ENCODE measurements around the gene ARFGEF2.

Gene ARFGEF2

DNA sequence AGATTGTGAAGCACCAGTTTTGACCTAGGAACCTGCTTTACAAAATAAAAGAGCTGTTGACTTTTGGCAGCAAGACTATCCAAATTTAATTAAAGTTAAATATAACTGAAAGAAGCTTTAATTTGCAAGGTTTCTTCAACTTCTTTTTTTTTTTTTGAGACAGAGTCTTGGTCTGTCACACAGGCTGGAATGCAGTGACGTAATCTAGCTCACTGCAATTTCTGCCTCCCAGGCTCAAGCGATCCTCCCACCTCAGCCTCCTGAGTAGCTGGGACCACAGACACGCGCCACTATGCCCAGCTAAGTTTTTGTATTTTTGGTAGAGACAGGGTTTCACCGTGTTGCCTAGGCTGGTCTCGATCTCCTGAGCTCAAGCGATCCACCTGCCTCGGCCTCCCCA, 110.9 kb downstream of the ARFGEF2 start:
- Histone ChIP-seq H3K4me1 (ENCODE audit: insufficient read depth, low read length, poor library complexity, severe bottlenecking) (no peaks in the 10 kb centered on the region), H3K79me2 (ENCODE audit: insufficient read depth, low read length) (no peaks in the 10 kb centered on the region), H3K9me3 (ENCODE audit: insufficient read depth, low read depth, low read length) (no peaks in the 10 kb centered on the region), H3K27me3 (ENCODE audit: insufficient read depth, low read length, poor library complexity, severe bottlenecking) (no peaks in the 10 kb centered on the region), H3K9ac (ENCODE audit: low read depth, low read length, poor library complexity, severe bottlenecking) (no peak overlapping the region), H2AFZ (ENCODE audit: low read length) (no peak overlapping the region), H3K9me2 (replicated peaks; ENCODE audit: low read depth, low read length) (no peaks in the 10 kb centered on the region), H3K4me3 (ENCODE audit: low read length, poor library complexity, severe bottlenecking) (no peak overlapping the region), H3K36me3 (ENCODE audit: insufficient read depth, low read length) (peaks cover 44% of the 10 kb centered on the region; the same call in 1 of the 2 replicates), H3K4me2 (ENCODE audit: low read depth, low read length, poor library complexity, severe bottlenecking) (no peak overlapping the region), H4K20me1 (ENCODE audit: insufficient read depth, low read length, poor library complexity, severe bottlenecking) (no peaks in the 10 kb centered on the region), H3F3A (ENCODE audit: low read depth) (no peaks in the 10 kb centered on the region)
- TF ChIP-seq, protein P1, sequence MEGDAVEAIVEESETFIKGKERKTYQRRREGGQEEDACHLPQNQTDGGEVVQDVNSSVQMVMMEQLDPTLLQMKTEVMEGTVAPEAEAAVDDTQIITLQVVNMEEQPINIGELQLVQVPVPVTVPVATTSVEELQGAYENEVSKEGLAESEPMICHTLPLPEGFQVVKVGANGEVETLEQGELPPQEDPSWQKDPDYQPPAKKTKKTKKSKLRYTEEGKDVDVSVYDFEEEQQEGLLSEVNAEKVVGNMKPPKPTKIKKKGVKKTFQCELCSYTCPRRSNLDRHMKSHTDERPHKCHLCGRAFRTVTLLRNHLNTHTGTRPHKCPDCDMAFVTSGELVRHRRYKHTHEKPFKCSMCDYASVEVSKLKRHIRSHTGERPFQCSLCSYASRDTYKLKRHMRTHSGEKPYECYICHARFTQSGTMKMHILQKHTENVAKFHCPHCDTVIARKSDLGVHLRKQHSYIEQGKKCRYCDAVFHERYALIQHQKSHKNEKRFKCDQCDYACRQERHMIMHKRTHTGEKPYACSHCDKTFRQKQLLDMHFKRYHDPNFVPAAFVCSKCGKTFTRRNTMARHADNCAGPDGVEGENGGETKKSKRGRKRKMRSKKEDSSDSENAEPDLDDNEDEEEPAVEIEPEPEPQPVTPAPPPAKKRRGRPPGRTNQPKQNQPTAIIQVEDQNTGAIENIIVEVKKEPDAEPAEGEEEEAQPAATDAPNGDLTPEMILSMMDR (conservative IDR thresholded peaks at IDR 0.05; ENCODE audit: low read length): no peak
- no peak for TF ChIP-seq EZH2phosphoT487 (IDR thresholded peaks at IDR 0.05; ENCODE audit: borderline replicate concordance)

DNA sequence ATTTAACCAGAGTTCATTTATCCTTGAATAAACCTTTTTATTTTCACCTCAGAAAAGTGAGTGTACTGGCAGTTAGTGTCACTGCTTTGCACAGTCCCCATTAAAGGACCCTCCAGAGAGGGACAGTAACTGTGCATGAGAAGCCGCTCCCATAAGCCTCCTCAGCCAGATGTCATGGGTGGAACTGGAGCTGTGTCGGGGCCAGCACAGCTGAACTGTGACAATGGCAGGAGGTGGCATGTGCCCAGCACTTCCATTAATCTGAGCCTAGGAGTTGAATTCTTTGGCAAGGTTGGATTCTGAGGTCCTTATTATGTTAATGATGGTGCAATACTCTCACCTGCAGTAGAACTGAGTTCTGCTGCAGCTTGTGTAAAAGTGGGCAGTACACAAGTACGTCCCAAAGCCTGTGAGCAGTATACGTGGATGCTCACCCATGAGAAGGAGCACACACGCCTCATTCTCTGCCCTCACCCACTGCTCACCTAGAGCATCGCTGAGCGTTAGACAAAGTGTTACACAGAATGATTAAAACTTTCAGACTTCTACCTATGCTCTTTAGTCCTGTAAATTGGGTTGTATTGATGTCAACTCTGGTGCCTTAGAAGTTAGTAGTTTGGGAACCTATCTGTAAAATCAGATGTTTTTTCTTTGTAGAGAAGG, 112.7 kb downstream of the ARFGEF2 start:
- no peak overlapping the region for H3K4me2 ChIP-seq (ENCODE audit: low read depth, low read length, poor library complexity, severe bottlenecking)
- no peaks in the 10 kb centered on the region for H3K79me2 ChIP-seq (ENCODE audit: insufficient read depth, low read length)
- H4K20me1 ChIP-seq (ENCODE audit: insufficient read depth, low read length, poor library complexity, severe bottlenecking): no peaks in the 10 kb centered on the region
- H3K9me2 ChIP-seq (replicated peaks; ENCODE audit: low read depth, low read length): no peaks in the 10 kb centered on the region
- no peaks in the 10 kb centered on the region for H3K27me3 ChIP-seq (ENCODE audit: insufficient read depth, low read length, poor library complexity, severe bottlenecking)
- H3K36me3 ChIP-seq (ENCODE audit: insufficient read depth, low read length): peaks cover 32% of the 10 kb centered on the region; the same call in 1 of the 2 replicates
- no peaks in the 10 kb centered on the region for H3K9me3 ChIP-seq (ENCODE audit: insufficient read depth, low read depth, low read length)
- no peak overlapping the region for H2AFZ ChIP-seq (ENCODE audit: low read length)
- H3K9ac ChIP-seq (ENCODE audit: low read depth, low read length, poor library complexity, severe bottlenecking): no peak overlapping the region
- no peaks in the 10 kb centered on the region for H3F3A ChIP-seq (ENCODE audit: low read depth)
- H3K4me1 ChIP-seq (ENCODE audit: insufficient read depth, low read length, poor library complexity, severe bottlenecking): peaks cover 11% of the 10 kb centered on the region
- TF ChIP-seq EZH2phosphoT487 (IDR thresholded peaks at IDR 0.05; ENCODE audit: borderline replicate concordance): no peak
- TF ChIP-seq, protein P1 (conservative IDR thresholded peaks at IDR 0.05; ENCODE audit: low read length): no peak
- H3K4me3 ChIP-seq (ENCODE audit: low read length, poor library complexity, severe bottlenecking): no peak overlapping the region

DNA sequence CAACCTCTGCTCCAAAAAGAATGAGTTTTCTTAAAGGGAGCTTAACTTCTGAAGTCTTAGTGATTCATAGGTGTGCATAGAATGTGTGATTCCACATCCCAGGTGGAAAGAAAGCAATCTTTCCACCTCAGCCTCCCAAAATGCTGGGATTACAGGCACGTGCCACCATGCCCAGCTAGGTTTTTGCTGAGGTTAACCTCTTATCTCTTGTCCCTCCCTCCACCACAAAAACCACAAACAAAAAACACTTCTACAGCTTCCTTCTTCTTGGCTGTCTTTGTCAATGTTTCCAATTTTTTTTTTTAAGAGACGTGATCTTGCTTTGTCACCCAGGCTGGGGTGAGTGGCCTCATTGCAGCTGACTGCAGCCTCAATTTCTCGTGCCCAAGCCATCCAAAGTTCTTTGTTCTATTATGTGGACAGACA, 116.5 kb downstream of the ARFGEF2 start:
- Histone ChIP-seq H3K36me3 (ENCODE audit: insufficient read depth, low read length) (peaks cover 17% of the 10 kb centered on the region; the same call in 1 of the 2 replicates), H3K9ac (ENCODE audit: low read depth, low read length, poor library complexity, severe bottlenecking) (no peak overlapping the region), H3K27me3 (ENCODE audit: insufficient read depth, low read length, poor library complexity, severe bottlenecking) (no peaks in the 10 kb centered on the region), H3K4me3 (ENCODE audit: low read length, poor library complexity, severe bottlenecking) (no peak overlapping the region), H3K79me2 (ENCODE audit: insufficient read depth, low read length) (no peaks in the 10 kb centered on the region), H3F3A (ENCODE audit: low read depth) (no peaks in the 10 kb centered on the region), H2AFZ (ENCODE audit: low read length) (no peak overlapping the region), H3K4me2 (ENCODE audit: low read depth, low read length, poor library complexity, severe bottlenecking) (peak overlapping the region; percentile 42), H3K9me3 (ENCODE audit: insufficient read depth, low read depth, low read length) (no peaks in the 10 kb centered on the region), H3K4me1 (ENCODE audit: insufficient read depth, low read length, poor library complexity, severe bottlenecking) (peaks cover 11% of the 10 kb centered on the region), H4K20me1 (ENCODE audit: insufficient read depth, low read length, poor library complexity, severe bottlenecking) (no peaks in the 10 kb centered on the region), H3K9me2 (replicated peaks; ENCODE audit: low read depth, low read length) (no peaks in the 10 kb centered on the region)
- TF ChIP-seq, protein P1 (conservative IDR thresholded peaks at IDR 0.05; ENCODE audit: low read length): no peak
- TF ChIP-seq EZH2phosphoT487 (IDR thresholded peaks at IDR 0.05; ENCODE audit: borderline replicate concordance): no peak

Measured in Loucy (cell line).